ENCODE data around the gene POU6F2.

GRCh38 chr7:39270018-39270417 lies 292.3 kb downstream of the POU6F2 start:
- TF ChIP-seq POLR2AphosphoS5 (IDR thresholded peaks at IDR 0.05; ENCODE audit: low read depth), result no peak
- no peak for TF ChIP-seq CTCF (IDR thresholded peaks at IDR 0.05; ENCODE audit: insufficient read depth, low read length)
- TF ChIP-seq REST (IDR thresholded peaks at IDR 0.05; ENCODE audit: insufficient replicate concordance, low read depth), result no peak
- no peak for TF ChIP-seq SPI1 (IDR thresholded peaks at IDR 0.05; ENCODE audit: borderline replicate concordance, low read depth)
- TF ChIP-seq GABPA (IDR thresholded peaks at IDR 0.05; ENCODE audit: low read depth), result no peak

All from HL-60 (cell line).